K562 (cell line): Measurements from ENCODE around the gene RBFOX2. TPM values are rescaled to one million over a fixed set of nuclear protein-coding genes. Genes with fewer than 3 reads are reported as not detected.

ENCODE experiments used
- ATAC-seq: fragments of 200-7000 bp; cut with Tn5 transposase; 3 replicates; pipeline ENCODE4 v1.9.1; 2020; ENCODE audit warnings: moderate library complexity
- BruUV-seq: library from RNA; stranded (reverse); fragments of 400-500 nt; replicated peaks from 2 replicates; lab custom pipeline; 2021; lab: Mats Ljungman, UMichigan
- CTCF ChIA-PET: fragments of 300-600 bp; formaldehyde crosslinking; extraction: SDS; loops from one replicate; lab custom pipeline; 2021; ENCODE audit warnings: low intra/inter-chr PET ratio; lab: Yijun Ruan, JAX
- POLR2A ChIA-PET: fragments of 300-600, 350-650 bp; sonication (Branson Sonifier 250); formaldehyde crosslinking; extraction: SDS; loops from one replicate; lab custom pipeline; 2021; ENCODE audit warnings: antibody characterized with exemption, inconsistent platforms; lab: Yijun Ruan, JAX
- DNase-seq, 4 experiments: peaks; one replicate each; pipeline versions ENCODE4 v3.0.0 to v3.0.0-alpha.2; 2011 to 2018; ENCODE audit warnings: low spot score in 3 of 4, mixed read lengths in 3 of 4; ENCODE audit errors: extremely low read depth in 1 of 4
- FAIRE-seq: peaks from 2 replicates; lab custom pipeline; 2011; peaks lifted over from hg19 to GRCh38; lab: Jason Lieb, UNC
- H2AFZ ChIP-seq: 2 replicates; pipeline ENCODE4 v1.6.0; 2011; ENCODE audit warnings: low read depth, low read length, control low read depth, inconsistent platforms
- H3K27ac ChIP-seq: fragments of 200-600 bp; 3 replicates; pipeline ENCODE4 v1.8.0; 2011; ENCODE audit warnings: low read depth, mild to moderate bottlenecking, control low read depth, inconsistent platforms, low read length, moderate library complexity, mixed read lengths; ENCODE audit errors: extremely low read depth
- H3K27me3 ChIP-seq, 2 experiments: fragments of 300-600 bp in 1 of 2; 2 replicates in 1 of 2; 3 replicates in 1 of 2; pipeline versions ENCODE4 v1.6.0 to v1.8.0; 2011; ENCODE audit warnings: inconsistent platforms in 2 of 2, low read length in 2 of 2, mild to moderate bottlenecking in 1 of 2, mixed read lengths in 1 of 2, moderate library complexity in 1 of 2; ENCODE audit not compliant: control insufficient read depth in 2 of 2, insufficient read depth in 2 of 2
- H3K36me3 ChIP-seq: fragments of 300-600 bp; 3 replicates; pipeline ENCODE4 v1.8.0; 2011; ENCODE audit warnings: mild to moderate bottlenecking, low read length, inconsistent platforms; ENCODE audit not compliant: control insufficient read depth, insufficient read depth
- H3K4me1 ChIP-seq, 2 experiments: fragments of 200-600 bp in 1 of 2; replicated peaks in 1 of 2; 2 replicates in 1 of 2; 3 replicates in 1 of 2; pipeline versions ENCODE4 v1.5.1 to v1.8.0; 2011; ENCODE audit warnings: inconsistent platforms in 2 of 2, low read length in 2 of 2, mild to moderate bottlenecking in 1 of 2, mixed read lengths in 1 of 2, moderate library complexity in 1 of 2; ENCODE audit not compliant: control insufficient read depth in 2 of 2, insufficient read depth in 2 of 2
- H3K4me2 ChIP-seq: 2 replicates; pipeline ENCODE4 v1.6.1; 2011; ENCODE audit warnings: low read length, control low read depth, inconsistent platforms, mixed read lengths; ENCODE audit not compliant: insufficient read depth
- H3K4me3 ChIP-seq: fragments of 200-600 bp; sonication (generic), shearing (Covaris generic); 2 replicates; pipeline ENCODE4 v1.5.1; 2016; ENCODE audit warnings: control low read depth, inconsistent platforms
- H3K79me2 ChIP-seq: fragments of 200-600 bp; 3 replicates; pipeline ENCODE4 v1.8.0; 2011; ENCODE audit warnings: low read length, inconsistent platforms; ENCODE audit not compliant: control insufficient read depth, insufficient read depth
- H3K9ac ChIP-seq, 2 experiments: 2 replicates each; pipeline versions ENCODE4 v1.6.0 to v1.6.1; 2011; ENCODE audit warnings: low read depth in 2 of 2, low read length in 2 of 2, control low read depth in 1 of 2, inconsistent platforms in 1 of 2, mild to moderate bottlenecking in 1 of 2, mixed read lengths in 1 of 2; ENCODE audit not compliant: insufficient read depth in 1 of 2
- H3K9me1 ChIP-seq: one replicate; pipeline ENCODE4 v1.6.0; 2011; ENCODE audit warnings: inconsistent platforms, mild to moderate bottlenecking, low read length, moderate library complexity; ENCODE audit not compliant: control insufficient read depth, insufficient read depth
- H3K9me3 ChIP-seq: replicated peaks from 2 replicates; pipeline ENCODE4 v1.5.1; 2011; ENCODE audit warnings: low read depth, low read length, inconsistent platforms; ENCODE audit not compliant: control insufficient read depth, insufficient read depth
- H4K20me1 ChIP-seq: replicated peaks from 2 replicates; pipeline ENCODE4 v1.6.1; 2011; ENCODE audit warnings: low read length, inconsistent platforms, mixed read lengths; ENCODE audit not compliant: control insufficient read depth, insufficient read depth
- CHCHD3 ChIP-seq: fragments of 250-450 bp; sonication (Bioruptor Pico); IDR thresholded peaks from 2 replicates; pipeline ENCODE4 v2.1.2; 2022; ENCODE audit warnings: mild to moderate bottlenecking
- ETS2 ChIP-seq: IDR thresholded peaks from 2 replicates; pipeline ENCODE4 v1.6.1; 2016; ENCODE audit warnings: borderline replicate concordance, missing genetic modification characterization, mild to moderate bottlenecking, moderate library complexity, missing compliant biosample characterization; ENCODE audit not compliant: poor library complexity, severe bottlenecking
- GATA2 ChIP-seq: sonication (generic); formaldehyde crosslinking; IDR thresholded peaks from 2 replicates; pipeline ENCODE4 v1.4.0; 2020; ENCODE audit warnings: mild to moderate bottlenecking, missing genetic modification reagents
- HCFC1 ChIP-seq: IDR thresholded peaks from 2 replicates; pipeline ENCODE4 v1.6.1; 2012; ENCODE audit warnings: low read depth, low read length, improper control_type of control experiment
- HLTF ChIP-seq: fragments of 450-650 bp; IDR thresholded peaks from 2 replicates; pipeline ENCODE4 v1.6.1; 2016
- HSF4 ChIP-seq: fragments of 250-450 bp; sonication (Bioruptor Pico); IDR thresholded peaks from 2 replicates; pipeline ENCODE4 v2.1.2; 2022; ENCODE audit warnings: mild to moderate bottlenecking, moderate library complexity, borderline replicate concordance
- PCBP1 ChIP-seq: fragments of 200-400 bp; formaldehyde crosslinking; IDR thresholded peaks from 2 replicates; pipeline ENCODE4 v1.6.1; 2018; ENCODE audit warnings: mild to moderate bottlenecking, low read depth, low read length; ENCODE audit not compliant: poor library complexity, severe bottlenecking
- TSHZ1 ChIP-seq: fragments of 250-450 bp; sonication (Bioruptor Pico); IDR thresholded peaks from 2 replicates; pipeline ENCODE4 v1.4.0; 2020; ENCODE audit warnings: mild to moderate bottlenecking, moderate library complexity
- WHSC1 ChIP-seq: IDR thresholded peaks from one replicate; pipeline ENCODE4 v1.6.1; 2012; ENCODE audit warnings: low read length, control low read depth, inconsistent platforms
- ZC3H4 ChIP-seq: sonication (generic); formaldehyde crosslinking; IDR thresholded peaks from 2 replicates; pipeline ENCODE4 v1.9.0; 2021; ENCODE audit warnings: missing genetic modification reagents, borderline replicate concordance
- ZNF668 ChIP-seq: fragments of 250-450 bp; sonication (Bioruptor Pico); IDR thresholded peaks from 2 replicates; pipeline ENCODE4 v1.8.0; 2022; ENCODE audit warnings: mild to moderate bottlenecking, inconsistent platforms
- WGBS: fragments of 100-300 bp; shearing (Covaris generic); methylation state at CpG from one replicate; pipeline ENCODE4 v1.1.6; 2016; ENCODE audit warnings: low coverage, mixed read lengths; ENCODE audit not compliant: insufficient coverage; ENCODE audit errors: missing lambda C conversion rate; 5-methylcytosine and 5-hydroxymethylcytosine counted together
- in situ Hi-C: fragments of 300-500 bp; cut with MboI; formaldehyde crosslinking; loops from 4 replicates; pipeline ENCODE4 v1.15.0; 2018; ENCODE audit warnings: inconsistent platforms, mixed read lengths
- intact Hi-C: fragments of 100-400 bp; cut with micrococcal nuclease; formaldehyde crosslinking; loops from 2 replicates; pipeline ENCODE4 v1.14.2; 2022
- polyA plus RNA-seq, 8 experiments: library from polyadenylated mRNA; depleted of rRNA in 4 of 8; stranded (reverse) in 5 of 8; unstranded in 3 of 8; fragments of >200 nt; fragmentation: Nextera tagmentation in 2 of 8; fragmentation: Illumina TruSeq in 1 of 8; extraction: Ambion mirVana in 2 of 8; extraction: Trizol in 1 of 8; gene quantifications; 2 replicates each; pipeline versions ENCODE4 v1.2.1 to v1.2.3, GENCODE V29; 2011 to 2014; ENCODE audit warnings: inconsistent platforms in 1 of 8, missing spikeins in 1 of 8
- total RNA-seq, 7 experiments: library from RNA; depleted of rRNA in 6 of 7; stranded (reverse); fragments of >200 nt in 6 of 7; fragmentation: Illumina TruSeq in 2 of 7; extraction: Trizol in 2 of 7; gene quantifications; 2 replicates each; pipeline versions ENCODE4 v1.2.1 to v1.2.3, GENCODE V29; 2011 to 2021; ENCODE audit warnings: low replicate concordance in 1 of 7

RBFOX2 gene
- total and polyA plus RNA-seq, 9 of the 15 experiments (the other 6 are each of a cell fraction or from before 2014, with no cell fraction given) = 5.8 to 24.8 (median 14.2) TPM

- CTCF ChIA-PET = no interaction called here
- Histone ChIP-seq H3K9ac (no peak overlapping the region), H3K9me1 (no peaks in the 10 kb centered on the region), H2AFZ (no peak overlapping the region), H3K9me3 (no peaks in the 10 kb centered on the region), H4K20me1 (no peaks in the 10 kb centered on the region), H3K4me2 (no peak overlapping the region), H3K36me3 (no peaks in the 10 kb centered on the region), H3K27ac (no peak overlapping the region), H3K4me1 (no peaks in the 10 kb centered on the region), H3K4me3 (no peak overlapping the region), H3K27me3 (no peaks in the 10 kb centered on the region), H3K79me2 (peaks cover 2% of the 10 kb centered on the region; the same call in 1 of the 3 replicates)
- no peak for FAIRE-seq
- ATAC-seq = no peak
- intact Hi-C loops = no loop called here
- 79% methylated on average over 4 of the region's 4 CpGs for WGBS
- BruUV-seq = no TSS peak
- POLR2A ChIA-PET = no interaction called here
- DNase-seq = no peak
- TF ChIP-seq HLTF = no peak
- in situ Hi-C loops = no loop called here
Measured at GRCh38 chr22:35797411-35797810, 231.2 kb downstream of the RBFOX2 start.

- H3K9me3 ChIP-seq = no peaks in the 10 kb centered on the region
- in situ Hi-C loops (no loop called here), intact Hi-C loops (no loop called here)
- ChIA-PET POLR2A (interaction anchor here (0.8 kb wide), 1 partner anchor 447 kb away, joined by 4 read pairs; no protein-coding TSS in a partner anchor), CTCF (no interaction called here)
- H3K4me3 ChIP-seq = no peak overlapping the region
- H3K36me3 ChIP-seq = no peaks in the 10 kb centered on the region
- no TSS peak for BruUV-seq
- ATAC-seq = no peak
- FAIRE-seq = no peak
- H3K4me1 ChIP-seq = no peaks in the 10 kb centered on the region
- no peak overlapping the region for H3K9ac ChIP-seq
- no peaks in the 10 kb centered on the region for H3K9me1 ChIP-seq
- WGBS = 14% methylated on average over 1 of the region's 1 CpG
- peaks cover 2% of the 10 kb centered on the region; the same call in 2 of the 3 replicates for H3K79me2 ChIP-seq
- no peaks in the 10 kb centered on the region for H3K27me3 ChIP-seq
- DNase-seq = no peak
- no peak overlapping the region for H3K27ac ChIP-seq
- H2AFZ ChIP-seq = no peak overlapping the region
- H4K20me1 ChIP-seq = no peaks in the 10 kb centered on the region
- no peak overlapping the region for H3K4me2 ChIP-seq
- TF ChIP-seq TSHZ1 (CRISPR knock-in tag) (no peak), ZNF668 (no peak), ZC3H4 (CRISPR knock-in tag) (no peak), WHSC1 (no peak), HCFC1 (no peak), ETS2 (no peak), HSF4 (CRISPR knock-in tag) (no peak), GATA2 (CRISPR knock-in tag) (no peak), PCBP1 (no peak), CHCHD3 (CRISPR knock-in tag) (no peak)
Measured at GRCh38 chr22:35795476-35795875, 233.1 kb downstream of the RBFOX2 start.
